Stimulated activated CD4-positive, alpha-beta T cell treated with anti-CD3 and anti-CD28 coated beads, Interleukin-4, amount 100 ng/mL, for 4 hours (primary cell): Measurements from ENCODE around the gene SFXN5.

Source experiments
- DNase-seq, 2 experiments: peaks; one replicate each; pipeline ENCODE4 v3.0.0-alpha.2; 2020

SFXN5 gene

DNA sequence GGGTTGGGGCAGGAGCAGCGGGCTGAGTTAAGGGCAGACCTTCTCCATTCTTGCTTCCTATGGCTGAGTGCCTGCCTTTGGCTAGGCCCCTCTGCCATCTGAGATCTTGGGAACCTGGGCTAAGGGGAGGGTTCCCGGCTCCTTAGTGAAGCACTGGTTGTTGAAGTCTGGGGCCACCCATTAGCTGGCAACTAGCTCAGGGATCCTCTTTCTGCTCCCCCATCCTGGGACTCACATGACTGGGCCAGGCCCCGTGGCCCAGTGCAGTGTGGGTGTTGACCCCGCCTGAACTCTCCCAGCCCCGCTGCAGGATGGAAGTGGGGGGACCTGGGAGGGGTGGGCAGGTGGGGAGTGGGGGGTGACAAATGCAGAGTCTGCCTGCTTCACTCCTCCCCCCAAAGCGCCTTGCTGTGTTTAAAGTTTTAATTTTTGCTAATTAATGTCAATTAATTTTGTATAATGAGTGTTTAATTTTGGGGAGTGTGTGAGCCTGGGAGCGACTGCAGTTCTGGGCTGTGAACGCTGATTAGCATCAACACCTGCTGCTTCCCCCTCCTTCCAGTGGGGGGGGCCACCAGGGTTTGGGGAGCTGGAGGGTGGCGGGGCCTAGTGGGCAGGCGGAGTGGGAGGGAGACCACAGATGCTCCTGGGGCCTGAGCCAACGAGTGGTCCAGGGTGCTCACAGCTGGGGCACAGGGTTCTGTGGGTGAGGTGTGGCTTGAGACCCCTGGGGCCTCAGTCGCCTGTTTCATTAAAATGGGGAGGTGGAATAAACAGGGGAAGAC, 99.0 kb downstream of the SFXN5 start:
- DNase-seq = no peak

DNA sequence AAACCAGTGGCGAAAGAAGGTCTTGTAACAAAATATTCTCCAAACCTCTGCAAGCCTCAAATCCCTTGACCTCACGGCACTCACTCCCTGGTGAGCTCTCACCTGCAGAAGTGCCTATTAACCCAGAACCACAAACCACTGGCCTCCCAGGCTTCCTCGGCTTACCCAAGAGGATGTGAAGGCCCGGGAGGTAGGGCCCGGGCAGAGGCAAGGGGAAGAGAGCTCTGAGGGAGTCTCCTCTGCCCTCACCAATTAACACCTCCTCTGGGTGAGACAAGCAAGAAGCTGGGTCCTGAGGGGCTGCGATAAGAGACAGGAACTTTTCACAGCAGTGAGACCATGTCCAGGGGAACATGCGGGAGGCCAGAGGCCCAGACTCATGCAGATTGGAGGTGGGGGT, 100.5 kb downstream of the SFXN5 start:
- no peak for DNase-seq

DNA sequence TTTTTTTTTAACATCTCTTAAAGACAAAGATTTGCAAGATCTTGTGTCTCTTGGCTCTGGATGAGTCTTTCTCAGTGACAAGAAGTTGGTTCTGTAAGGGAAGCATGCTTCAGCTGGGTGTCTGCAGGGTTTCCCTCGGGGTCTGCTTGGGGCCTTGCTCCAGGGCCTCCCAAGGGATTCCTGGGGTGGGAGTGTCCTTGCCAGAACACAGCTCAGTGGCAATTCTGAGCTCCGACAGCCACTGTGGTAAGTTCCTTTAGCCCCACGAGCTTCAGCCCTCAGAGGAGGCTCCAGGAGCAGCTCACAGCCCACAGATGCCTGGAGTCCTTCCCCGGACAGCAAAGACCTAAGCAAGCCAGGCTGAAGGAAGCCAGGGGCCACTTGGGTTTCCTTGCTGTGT, 101.8 kb downstream of the SFXN5 start:
- no peak for DNase-seq

GRCh38 chr2:72968286-72968685, 103.2 kb downstream of the SFXN5 start:
- no peak for DNase-seq

DNA sequence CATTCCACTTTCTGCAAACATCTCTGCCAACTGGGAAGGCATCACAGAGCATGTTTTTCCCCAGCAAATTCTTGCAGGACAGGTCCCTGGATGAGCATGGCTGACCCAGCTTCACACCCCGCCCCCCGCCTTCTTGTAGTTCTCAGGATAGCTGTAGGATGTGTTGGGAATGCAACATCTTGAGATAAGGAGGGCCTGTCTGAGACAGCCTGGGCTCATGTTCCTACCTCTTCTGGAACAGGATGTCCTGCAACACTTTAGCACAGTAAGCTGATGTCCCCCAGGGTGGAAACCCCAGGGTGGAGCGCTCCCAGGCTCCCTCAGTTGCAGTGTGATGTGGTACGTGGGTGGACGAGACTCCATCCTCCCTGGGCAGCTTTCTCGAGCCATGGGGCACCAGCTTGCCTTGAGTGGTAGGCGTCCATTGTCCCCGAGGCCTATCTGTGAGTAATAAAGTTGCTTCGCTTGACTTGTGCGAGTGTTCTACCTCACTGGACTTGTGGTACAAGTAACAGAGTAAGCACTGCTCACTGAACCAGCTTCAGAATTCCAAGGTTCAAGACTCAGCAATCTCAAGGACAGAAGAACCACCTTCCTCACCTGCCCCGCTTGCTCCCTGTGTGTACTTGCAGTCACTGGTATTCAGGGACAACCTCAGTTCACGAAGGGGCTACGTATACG, 105.6 kb downstream of the SFXN5 start:
- DNase-seq = no peak

DNA sequence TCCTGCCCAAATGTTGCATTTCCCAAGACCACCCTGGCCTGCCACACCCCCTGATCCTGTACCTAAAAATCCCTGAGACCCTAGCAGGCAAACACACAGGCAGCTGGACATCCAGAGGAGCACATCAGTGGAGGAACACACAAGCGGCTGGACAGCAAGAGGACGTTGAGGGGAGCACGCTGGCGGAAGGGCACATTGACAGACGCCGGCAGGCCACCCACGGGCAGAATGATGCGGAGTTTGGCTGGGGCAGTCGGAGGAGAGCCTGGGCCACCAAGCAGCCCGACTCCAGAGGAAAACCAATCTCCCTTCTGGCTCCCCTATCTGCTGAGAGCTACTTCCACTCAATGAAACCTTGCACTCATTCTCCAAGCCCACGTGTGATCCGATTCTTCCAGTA, 106.5 kb downstream of the SFXN5 start:
- DNase-seq = no peak

GRCh38 chr2:72964146-72964525, 107.4 kb downstream of the SFXN5 start:
- DNase-seq = no peak

DNA sequence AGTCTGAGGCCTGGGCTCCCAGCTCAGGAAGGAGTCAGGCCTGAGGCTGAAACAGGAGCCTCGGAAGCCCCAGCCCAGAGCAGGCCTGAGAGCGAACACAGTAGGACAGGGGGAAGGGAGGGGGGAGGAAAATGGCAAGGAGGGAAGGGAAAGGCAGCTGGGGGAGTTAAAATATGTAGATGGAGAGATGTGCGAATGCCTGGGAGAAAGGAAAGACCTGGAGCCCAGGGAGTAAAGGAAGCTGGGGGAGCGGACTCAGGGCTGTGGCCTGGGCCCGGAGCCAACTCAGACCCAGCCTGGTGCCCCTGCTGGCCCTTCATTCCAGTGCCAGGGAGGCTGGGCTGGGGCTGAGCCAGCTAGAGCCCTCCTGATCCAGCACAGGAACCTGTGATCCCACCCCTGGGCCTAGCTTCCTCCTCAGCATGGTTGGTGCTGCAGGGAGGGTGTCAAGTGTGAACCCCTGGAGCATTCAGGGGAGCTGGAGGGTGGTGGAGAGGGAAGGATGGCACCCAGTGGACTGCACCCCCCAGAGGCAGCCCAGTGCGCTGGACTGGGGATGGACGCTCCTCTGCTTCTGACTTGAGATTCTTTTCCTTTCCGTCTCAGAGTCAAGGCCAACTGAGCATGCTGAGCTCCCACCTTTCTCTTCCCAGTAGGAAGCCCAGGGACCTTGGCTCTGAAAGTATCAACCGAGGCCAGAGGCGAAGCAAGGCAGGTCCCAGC, 107.9 kb downstream of the SFXN5 start:
- no peak for DNase-seq

DNA sequence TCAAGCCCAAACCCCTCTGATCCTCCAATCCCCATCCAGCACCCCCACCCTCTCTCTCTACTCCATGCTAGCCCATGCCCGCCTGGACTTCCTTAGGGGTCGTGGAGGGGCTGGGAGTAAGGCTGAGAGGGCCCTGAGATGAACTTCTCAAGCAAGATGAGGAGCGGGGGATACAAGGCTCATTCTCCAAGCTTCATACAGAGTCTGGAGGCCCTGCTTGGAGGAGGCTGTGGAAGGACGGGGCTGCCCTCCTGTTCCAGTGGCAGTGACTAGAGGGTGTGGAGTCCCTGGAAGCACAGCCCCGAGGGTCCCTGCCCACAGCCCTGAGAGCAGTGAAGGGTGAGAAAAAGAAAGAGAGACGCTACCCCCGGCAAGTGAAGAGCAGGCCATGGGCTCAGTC, 108.6 kb downstream of the SFXN5 start:
- no peak for DNase-seq

DNA sequence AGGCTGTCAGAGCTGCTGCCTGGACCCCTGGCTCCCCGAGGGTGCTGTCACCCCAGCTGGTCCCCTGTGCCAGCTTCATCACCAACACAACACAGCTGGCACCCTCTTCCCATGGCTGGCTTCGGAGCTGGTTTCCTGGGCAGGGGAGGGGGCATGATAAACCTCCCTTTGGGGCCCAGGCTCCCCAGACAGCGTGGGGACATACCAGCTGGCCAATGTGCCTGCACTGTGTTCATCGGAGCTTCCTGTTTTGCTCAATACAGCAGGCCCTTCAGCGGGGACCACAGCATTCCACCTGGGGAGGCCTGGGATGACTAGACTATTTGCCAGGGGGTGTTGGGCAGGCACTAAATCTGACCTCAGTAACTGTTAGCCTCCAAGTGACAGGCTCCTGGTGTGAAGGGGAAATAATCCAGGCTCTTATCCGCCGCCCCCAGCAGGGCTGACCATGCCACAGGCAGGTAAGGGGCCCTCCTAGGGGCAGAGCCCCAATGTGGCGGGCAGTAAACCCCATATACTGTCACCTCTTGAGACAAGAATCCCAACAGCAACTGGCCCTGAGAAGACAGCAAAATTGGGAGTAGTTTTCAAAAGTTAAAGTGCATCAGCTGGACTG, 109.6 kb downstream of the SFXN5 start:
- DNase-seq = no peak

- no peak for DNase-seq
These were observed 110.3 kb downstream of the SFXN5 start for GRCh38 chr2:72961036-72961720.

DNA sequence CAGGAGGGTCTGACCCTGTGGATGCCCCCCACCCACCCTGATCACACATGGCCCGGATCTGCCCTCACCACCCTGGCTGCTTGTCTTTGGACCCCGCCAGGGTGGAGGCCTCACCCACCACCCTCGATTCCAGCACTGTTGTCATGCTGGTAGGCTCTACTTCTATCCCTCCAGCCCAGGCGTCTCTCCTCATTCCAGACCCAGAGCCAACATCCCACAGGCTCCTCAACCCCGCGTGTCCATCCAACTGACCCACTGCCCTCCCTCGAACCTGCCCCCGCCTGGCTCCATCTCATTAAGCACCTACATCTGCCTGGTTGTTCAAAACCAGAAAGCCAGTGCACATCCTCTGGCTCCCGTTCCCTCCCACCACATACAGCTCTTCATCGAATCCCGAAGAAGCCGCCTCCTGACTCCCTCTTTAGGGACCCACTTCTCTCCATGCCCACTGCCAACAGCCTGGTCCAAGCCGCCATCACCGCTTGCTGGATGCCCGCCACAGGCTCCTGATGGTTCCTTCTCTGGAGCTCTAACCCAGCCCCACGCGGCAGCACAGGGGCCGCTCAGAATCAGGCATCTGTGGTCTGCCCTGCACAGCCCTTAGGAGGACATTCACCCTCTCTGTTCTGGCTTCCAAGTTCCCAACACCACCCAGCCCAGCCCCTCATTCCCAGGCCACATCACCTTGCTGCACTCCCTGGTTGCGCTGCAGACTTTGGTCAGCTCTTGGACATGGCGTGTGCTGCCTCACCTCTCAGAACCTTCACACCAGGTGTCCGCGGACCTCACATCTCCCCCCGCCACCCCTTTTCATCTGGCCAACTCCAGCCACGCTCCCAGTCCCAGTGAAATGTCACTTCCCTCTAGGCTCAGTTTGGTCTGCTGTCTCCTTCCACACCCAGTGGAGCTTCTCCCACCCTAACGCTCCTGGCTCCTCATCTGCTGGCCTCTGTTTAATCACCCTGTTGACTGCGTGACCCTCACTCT, 111.2 kb downstream of the SFXN5 start:
- no peak for DNase-seq

- DNase-seq = no peak
These were observed 112.0 kb downstream of the SFXN5 start for GRCh38 chr2:72959554-72959953.

- DNase-seq = no peak
These were observed 112.7 kb downstream of the SFXN5 start for GRCh38 chr2:72958542-72959385.

DNA sequence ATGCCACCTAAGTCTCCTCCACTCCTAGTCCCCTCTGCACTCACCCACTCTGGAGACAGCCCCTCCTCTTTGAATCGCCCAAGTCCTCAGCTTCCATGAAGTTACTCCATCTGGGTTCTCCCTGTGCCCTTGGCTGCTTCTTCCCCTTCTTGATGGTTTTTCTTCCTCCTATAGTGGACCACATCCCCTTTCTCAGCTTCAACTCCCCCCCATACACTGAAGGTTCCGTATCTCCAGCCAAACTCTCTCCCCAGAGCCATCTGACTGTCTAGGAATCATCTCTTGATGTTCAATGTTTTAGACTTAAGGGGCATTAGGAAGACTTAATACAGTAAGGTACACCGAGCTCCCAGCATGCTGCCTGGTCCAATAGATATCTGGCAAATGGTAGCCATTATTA, 114.6 kb downstream of the SFXN5 start:
- DNase-seq = no peak

- no peak for DNase-seq
These were observed 115.5 kb downstream of the SFXN5 start for GRCh38 chr2:72956050-72956395.

DNA sequence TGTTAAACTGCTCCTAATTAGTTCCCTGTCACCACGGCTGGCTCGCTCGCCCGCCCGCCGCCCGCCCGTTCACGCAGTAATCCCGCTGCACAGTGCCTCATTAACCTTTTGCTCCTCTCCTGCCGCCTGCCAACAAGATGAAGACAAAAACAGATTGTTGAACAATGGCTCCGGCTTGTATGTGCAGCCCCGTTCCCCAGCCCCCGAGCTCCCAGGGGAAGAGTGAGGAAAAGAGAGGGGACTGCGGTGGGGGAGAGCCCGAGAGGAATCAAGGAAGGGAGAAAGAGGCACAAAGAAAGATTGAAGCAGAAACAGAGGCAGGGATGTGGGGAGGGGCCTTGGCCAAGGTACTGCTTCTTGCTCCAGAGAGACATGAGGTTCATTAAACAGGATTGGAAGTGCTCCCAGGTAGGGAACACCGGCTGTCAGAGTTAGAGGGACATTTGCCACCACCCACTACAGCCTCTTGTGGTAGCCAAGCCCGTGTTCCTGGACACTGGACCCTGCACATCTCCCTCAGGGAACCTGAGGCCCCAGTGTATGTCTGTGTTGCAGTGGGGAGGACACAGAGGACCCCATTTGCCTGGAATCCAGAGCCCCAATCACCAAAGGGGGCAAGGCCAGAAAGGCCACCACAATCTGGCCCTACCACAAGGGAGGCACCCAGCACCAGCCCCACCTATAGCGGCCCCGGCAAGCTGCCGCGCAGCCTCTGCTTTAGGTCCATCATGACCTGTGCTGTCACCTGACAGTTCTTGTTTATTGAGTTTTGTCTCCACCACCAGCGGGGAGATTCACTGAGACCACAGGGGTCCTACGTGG, 116.1 kb downstream of the SFXN5 start:
- DNase-seq = no peak

GRCh38 chr2:72954376-72955227, 116.9 kb downstream of the SFXN5 start:
- no peak for DNase-seq

GRCh38 chr2:72953976-72954375, 117.5 kb downstream of the SFXN5 start:
- DNase-seq = no peak
